ENCODE results near the gene COL3A1.

The COL3A1 gene

GRCh38 chr2:188974164-188974563 is at the start of gene COL3A1:
Gene COL3A1 (plus strand): TSS chr2:188974373. CDS start chr2:188974490, 117 bp downstream.
- Mint-ChIP-seq H3K4me3 (no peak within 1 kb of the TSS), H3K27ac (no peak within 1 kb of the TSS), H3K9me3 (no peaks in the 10 kb centered on the region), H3K36me3 (no peaks in the 10 kb centered on the region), H3K27me3 (no peaks in the 10 kb centered on the region), H3K4me1 (peaks cover 9% of the 10 kb centered on the region)

- Mint-ChIP-seq H3K27me3 (peaks cover 2% of the 10 kb centered on the region), H3K36me3 (peaks cover 2% of the 10 kb centered on the region), H3K4me3 (no peak overlapping the region), H3K27ac (no peak overlapping the region), H3K9me3 (peaks cover 27% of the 10 kb centered on the region), H3K4me1 (no peaks in the 10 kb centered on the region)
Measured at GRCh38 chr2:188928643-188929042, 45.5 kb upstream of the COL3A1 start.

- H3K36me3 Mint-ChIP-seq: peaks cover 2% of the 10 kb centered on the region
- H3K27me3 Mint-ChIP-seq: peaks cover 2% of the 10 kb centered on the region
- no peaks in the 10 kb centered on the region for H3K4me1 Mint-ChIP-seq
- H3K9me3 Mint-ChIP-seq: peaks cover 26% of the 10 kb centered on the region
- no peak overlapping the region for H3K27ac Mint-ChIP-seq
- H3K4me3 Mint-ChIP-seq: no peak overlapping the region
Measured at GRCh38 chr2:188931361-188931760, 42.8 kb upstream of the COL3A1 start.

- H3K9me3 Mint-ChIP-seq: no peaks in the 10 kb centered on the region
- no peak overlapping the region for H3K4me3 Mint-ChIP-seq
- H3K27ac Mint-ChIP-seq: no peak overlapping the region
- H3K36me3 Mint-ChIP-seq: no peaks in the 10 kb centered on the region
- no peaks in the 10 kb centered on the region for H3K27me3 Mint-ChIP-seq
- no peaks in the 10 kb centered on the region for H3K4me1 Mint-ChIP-seq
Measured at GRCh38 chr2:188937228-188938220, 36.6 kb upstream of the COL3A1 start.

- Mint-ChIP-seq H3K27ac (no peak overlapping the region), H3K4me3 (no peak overlapping the region), H3K27me3 (no peaks in the 10 kb centered on the region), H3K4me1 (no peaks in the 10 kb centered on the region), H3K36me3 (no peaks in the 10 kb centered on the region), H3K9me3 (no peaks in the 10 kb centered on the region)
Measured at GRCh38 chr2:188940171-188940570, 34.0 kb upstream of the COL3A1 start.

GRCh38 chr2:188944442-188944841 is 29.7 kb upstream of the COL3A1 start:
- Mint-ChIP-seq H3K4me3 (no peak overlapping the region), H3K4me1 (no peaks in the 10 kb centered on the region), H3K27me3 (peaks cover 1% of the 10 kb centered on the region), H3K36me3 (no peaks in the 10 kb centered on the region), H3K9me3 (no peaks in the 10 kb centered on the region), H3K27ac (no peak overlapping the region)

GRCh38 chr2:188949046-188949818 is 24.9 kb upstream of the COL3A1 start:
- Mint-ChIP-seq H3K9me3 (no peaks in the 10 kb centered on the region), H3K27ac (no peak overlapping the region), H3K27me3 (peaks cover 1% of the 10 kb centered on the region), H3K4me3 (no peak overlapping the region), H3K36me3 (no peaks in the 10 kb centered on the region), H3K4me1 (no peaks in the 10 kb centered on the region)

GRCh38 chr2:188952901-188953300 is 21.3 kb upstream of the COL3A1 start:
- H3K4me3 Mint-ChIP-seq: no peak overlapping the region
- no peaks in the 10 kb centered on the region for H3K4me1 Mint-ChIP-seq
- H3K27me3 Mint-ChIP-seq: peaks cover 1% of the 10 kb centered on the region
- H3K36me3 Mint-ChIP-seq: no peaks in the 10 kb centered on the region
- H3K27ac Mint-ChIP-seq: no peak overlapping the region
- no peaks in the 10 kb centered on the region for H3K9me3 Mint-ChIP-seq

- no peaks in the 10 kb centered on the region for H3K4me1 Mint-ChIP-seq
- no peak overlapping the region for H3K4me3 Mint-ChIP-seq
- no peaks in the 10 kb centered on the region for H3K36me3 Mint-ChIP-seq
- no peak overlapping the region for H3K27ac Mint-ChIP-seq
- peaks cover 11% of the 10 kb centered on the region for H3K9me3 Mint-ChIP-seq
- no peaks in the 10 kb centered on the region for H3K27me3 Mint-ChIP-seq
Measured at GRCh38 chr2:188956290-188956689, 17.9 kb upstream of the COL3A1 start.

- Mint-ChIP-seq H3K4me1 (no peaks in the 10 kb centered on the region), H3K27me3 (peaks cover 1% of the 10 kb centered on the region), H3K9me3 (peaks cover 11% of the 10 kb centered on the region), H3K4me3 (no peak overlapping the region), H3K36me3 (no peaks in the 10 kb centered on the region), H3K27ac (no peak overlapping the region)
Measured at GRCh38 chr2:188956961-188957360, 17.2 kb upstream of the COL3A1 start.

- Mint-ChIP-seq H3K4me1 (no peaks in the 10 kb centered on the region), H3K27me3 (peaks cover 1% of the 10 kb centered on the region), H3K4me3 (no peak overlapping the region), H3K9me3 (peaks cover 11% of the 10 kb centered on the region), H3K27ac (no peak overlapping the region), H3K36me3 (no peaks in the 10 kb centered on the region)
Measured at GRCh38 chr2:188957646-188958045, 16.5 kb upstream of the COL3A1 start.

- Mint-ChIP-seq H3K4me3 (no peak overlapping the region), H3K27me3 (peaks cover 2% of the 10 kb centered on the region), H3K4me1 (no peaks in the 10 kb centered on the region), H3K36me3 (no peaks in the 10 kb centered on the region), H3K27ac (no peak overlapping the region), H3K9me3 (peaks cover 7% of the 10 kb centered on the region)
Measured at GRCh38 chr2:188963741-188964140, 10.4 kb upstream of the COL3A1 start.

- Mint-ChIP-seq H3K9me3 (no peaks in the 10 kb centered on the region), H3K36me3 (no peaks in the 10 kb centered on the region)
Measured at GRCh38 chr2:188964976-188965546, 9.1 kb upstream of the COL3A1 start.

GRCh38 chr2:188965563-188965962 is 8.6 kb upstream of the COL3A1 start:
- Mint-ChIP-seq H3K27me3 (peaks cover 2% of the 10 kb centered on the region), H3K4me3 (no peak overlapping the region), H3K27ac (no peak overlapping the region), H3K36me3 (no peaks in the 10 kb centered on the region), H3K9me3 (no peaks in the 10 kb centered on the region), H3K4me1 (no peaks in the 10 kb centered on the region)

More at GRCh38 chr2:188964976-188965546, 9.1 kb upstream of the COL3A1 start:
- H3K4me1 Mint-ChIP-seq: no peaks in the 10 kb centered on the region
- peaks cover 2% of the 10 kb centered on the region for H3K27me3 Mint-ChIP-seq
- no peak overlapping the region for H3K4me3 Mint-ChIP-seq
- no peak overlapping the region for H3K27ac Mint-ChIP-seq

- no peak overlapping the region for H3K4me3 Mint-ChIP-seq
- no peaks in the 10 kb centered on the region for H3K4me1 Mint-ChIP-seq
- no peaks in the 10 kb centered on the region for H3K36me3 Mint-ChIP-seq
- H3K27me3 Mint-ChIP-seq: peaks cover 2% of the 10 kb centered on the region
- no peaks in the 10 kb centered on the region for H3K9me3 Mint-ChIP-seq
- no peak overlapping the region for H3K27ac Mint-ChIP-seq
Measured at GRCh38 chr2:188966079-188966571, 8.0 kb upstream of the COL3A1 start.

Data from activated naive CD4-positive, alpha-beta T cell treated with anti-CD3 and anti-CD28 coated beads, Interleukin-2, amount 50 U/mL, for 24 hours (primary cell).